ENCODE measurements around the gene NDC1.
"Not testable (repeated sequence)": the region's sequence is repeated elsewhere in the genome, so short reads cannot be mapped to it uniquely, and the experiment has no call there.

NDC1 gene, protein sequence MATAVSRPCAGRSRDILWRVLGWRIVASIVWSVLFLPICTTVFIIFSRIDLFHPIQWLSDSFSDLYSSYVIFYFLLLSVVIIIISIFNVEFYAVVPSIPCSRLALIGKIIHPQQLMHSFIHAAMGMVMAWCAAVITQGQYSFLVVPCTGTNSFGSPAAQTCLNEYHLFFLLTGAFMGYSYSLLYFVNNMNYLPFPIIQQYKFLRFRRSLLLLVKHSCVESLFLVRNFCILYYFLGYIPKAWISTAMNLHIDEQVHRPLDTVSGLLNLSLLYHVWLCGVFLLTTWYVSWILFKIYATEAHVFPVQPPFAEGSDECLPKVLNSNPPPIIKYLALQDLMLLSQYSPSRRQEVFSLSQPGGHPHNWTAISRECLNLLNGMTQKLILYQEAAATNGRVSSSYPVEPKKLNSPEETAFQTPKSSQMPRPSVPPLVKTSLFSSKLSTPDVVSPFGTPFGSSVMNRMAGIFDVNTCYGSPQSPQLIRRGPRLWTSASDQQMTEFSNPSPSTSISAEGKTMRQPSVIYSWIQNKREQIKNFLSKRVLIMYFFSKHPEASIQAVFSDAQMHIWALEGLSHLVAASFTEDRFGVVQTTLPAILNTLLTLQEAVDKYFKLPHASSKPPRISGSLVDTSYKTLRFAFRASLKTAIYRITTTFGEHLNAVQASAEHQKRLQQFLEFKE

DNA sequence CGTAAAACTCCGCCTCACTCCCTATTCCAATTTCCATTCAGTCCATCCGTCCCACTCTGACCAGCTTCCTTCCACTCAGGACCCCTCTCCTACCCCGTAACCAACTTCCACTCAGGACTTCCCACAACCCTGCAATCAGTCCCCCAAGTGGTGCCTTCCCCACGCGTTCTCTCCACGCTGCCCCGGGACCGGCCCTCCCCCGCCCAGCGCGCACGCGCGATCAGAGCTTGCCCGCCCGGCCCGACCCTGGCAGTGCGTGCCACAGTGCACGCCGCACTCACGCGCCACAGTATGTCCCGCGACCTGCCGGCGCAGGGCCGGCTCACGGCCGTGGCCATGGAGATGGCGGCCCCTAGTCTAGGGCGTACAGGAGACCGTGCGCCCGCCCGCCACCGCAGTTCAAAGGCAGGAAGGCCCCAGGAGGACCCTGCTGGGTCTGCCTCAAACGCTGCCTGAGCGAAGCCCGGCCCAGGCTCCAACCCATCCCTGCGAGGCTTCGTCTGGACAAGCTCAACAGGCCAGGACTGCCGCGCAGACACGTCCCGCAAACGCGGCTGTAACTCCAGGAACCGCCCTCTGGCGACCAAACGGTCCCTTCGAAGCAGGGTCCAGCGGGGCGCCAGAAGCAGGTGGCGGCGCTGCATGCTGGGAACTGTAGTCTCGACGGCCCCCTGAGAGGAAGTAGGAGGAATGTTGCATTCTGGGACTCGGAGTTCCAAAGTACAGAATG, at the start of gene NDC1:
Gene NDC1, minus strand, starts transcription at position 373 of the 730 bp plus-strand sequence. Its CDS starts 35 bp downstream, at position 338.
- DNase-seq (ENCODE audit: low read depth in 1 of 2, low spot score in 1 of 2), result peak; percentile 74 to 78

DNA sequence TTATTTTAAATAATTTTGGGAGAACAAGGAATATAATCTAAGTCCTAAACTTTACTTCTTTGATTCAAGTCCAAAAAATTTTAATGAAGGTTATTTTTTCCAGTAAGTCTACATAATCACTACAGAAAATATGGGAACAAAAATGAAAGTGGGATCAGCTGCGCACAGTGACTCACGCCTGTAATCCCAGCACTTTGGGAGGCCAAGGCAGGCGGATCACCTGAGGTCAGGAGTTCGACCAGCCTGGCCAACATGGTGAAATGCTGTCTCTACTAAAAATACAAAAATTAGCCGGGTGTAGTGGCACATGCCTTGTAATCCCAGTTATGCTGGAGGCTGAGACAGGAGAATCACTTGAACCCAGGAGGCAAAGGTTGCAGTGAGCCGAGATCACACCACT, 45.5 kb upstream of the NDC1 start:
- DNase-seq (ENCODE audit: low read depth in 1 of 2, low spot score in 1 of 2), result not testable (repeated sequence)

DNA sequence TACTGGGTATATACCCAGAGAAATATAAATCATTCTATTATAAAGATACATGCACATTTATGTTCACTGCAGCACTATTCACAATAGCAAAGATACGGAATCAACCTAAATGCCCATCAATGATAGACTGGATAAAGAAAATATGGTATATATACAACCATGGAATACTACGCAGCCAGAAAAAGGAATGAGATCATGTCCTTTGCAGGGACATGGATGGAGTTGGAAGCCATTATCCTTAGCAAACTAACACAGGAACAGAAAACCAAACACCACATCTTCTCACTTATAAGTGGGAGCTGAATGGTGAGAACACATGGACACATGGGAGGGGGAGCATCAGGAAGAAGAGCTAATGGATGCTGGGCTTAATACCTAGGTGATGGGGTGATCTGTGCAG, 43.8 kb upstream of the NDC1 start:
- DNase-seq (ENCODE audit: low read depth in 1 of 2, low spot score in 1 of 2), result not testable (repeated sequence)

DNA sequence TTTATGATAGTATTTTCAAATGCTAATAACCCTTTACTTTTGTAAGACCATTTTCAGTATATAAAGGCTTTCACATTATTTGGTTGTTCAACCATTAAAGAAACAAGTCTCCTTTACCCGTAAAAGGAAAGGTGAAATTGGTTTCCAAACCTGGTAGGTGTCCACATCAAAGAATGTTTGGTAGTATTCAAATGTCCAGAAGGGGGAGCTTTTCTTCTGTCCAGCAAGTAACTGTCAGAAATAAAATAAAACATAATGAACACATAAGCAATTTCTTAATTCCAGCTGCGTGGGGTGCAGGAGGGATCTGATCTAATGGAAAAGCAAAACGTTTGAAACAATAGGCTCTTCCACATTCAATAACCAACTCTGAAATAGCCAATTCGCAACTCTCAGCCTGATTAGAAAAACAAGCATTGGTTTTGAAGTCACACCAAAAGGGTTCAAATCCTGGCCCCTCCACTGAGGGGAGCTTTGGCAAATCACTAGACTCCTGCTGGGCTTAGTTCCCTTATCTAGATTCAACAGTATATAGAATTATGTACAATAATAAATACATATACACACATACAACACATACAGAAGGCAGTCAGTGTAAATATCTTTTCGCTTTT, 40.5 kb upstream of the NDC1 start:
- DNase-seq (ENCODE audit: low read depth in 1 of 2, low spot score in 1 of 2), result no peak

DNA sequence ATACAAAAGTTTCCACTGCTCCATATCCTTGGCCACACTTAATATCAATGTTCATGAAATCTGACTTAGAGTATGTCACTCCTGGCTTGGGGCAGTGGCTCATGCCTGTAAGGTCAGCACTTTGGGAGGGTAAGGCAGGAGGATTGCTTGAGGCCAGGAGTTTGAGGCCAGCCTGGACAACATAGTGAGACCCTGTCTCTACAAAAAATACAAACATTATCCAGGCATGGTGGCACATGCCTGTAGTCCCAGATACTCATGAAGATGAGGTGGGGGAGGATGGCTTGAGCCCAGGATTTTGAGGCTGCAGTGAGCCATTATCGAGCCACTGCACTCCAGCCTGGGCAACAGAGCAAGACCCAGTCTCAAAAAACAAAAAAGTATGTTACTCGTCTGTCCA, 37.1 kb upstream of the NDC1 start:
- DNase-seq (ENCODE audit: low read depth in 1 of 2, low spot score in 1 of 2), result not testable (repeated sequence)

DNA sequence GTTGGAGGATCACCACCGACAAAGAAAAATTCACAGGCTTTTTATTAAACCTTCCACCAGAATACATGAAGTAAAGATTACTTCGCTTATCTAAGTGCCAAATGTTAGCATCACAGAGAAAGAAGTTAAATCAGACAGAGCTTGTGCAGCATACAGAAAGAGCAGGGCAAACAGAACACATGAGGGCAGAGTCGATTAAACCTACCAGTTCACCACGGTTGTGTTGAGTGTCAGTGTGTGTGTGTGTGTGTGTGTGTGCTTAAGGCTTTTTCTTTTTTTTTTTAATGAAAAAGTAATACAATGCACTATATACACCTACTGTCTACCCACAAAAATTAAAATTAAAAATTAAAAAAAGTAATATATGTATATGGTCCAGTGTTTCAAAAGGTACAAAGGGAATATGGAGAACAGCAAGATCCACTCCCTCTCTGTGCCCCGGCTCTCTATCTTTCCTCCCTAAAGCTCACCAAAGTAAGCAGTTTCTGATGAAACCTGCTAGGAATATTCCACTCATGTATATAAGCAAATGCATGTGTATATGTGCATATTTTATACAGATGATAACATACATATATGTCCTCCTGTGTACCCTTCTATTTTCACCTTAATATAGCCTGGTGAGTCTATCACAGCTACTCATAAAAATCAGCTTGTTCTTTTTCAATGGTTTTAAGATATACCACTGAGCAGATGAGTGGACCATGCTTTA, 33.8 kb upstream of the NDC1 start:
- DNase-seq (ENCODE audit: low read depth in 1 of 2, low spot score in 1 of 2), result no peak

DNA sequence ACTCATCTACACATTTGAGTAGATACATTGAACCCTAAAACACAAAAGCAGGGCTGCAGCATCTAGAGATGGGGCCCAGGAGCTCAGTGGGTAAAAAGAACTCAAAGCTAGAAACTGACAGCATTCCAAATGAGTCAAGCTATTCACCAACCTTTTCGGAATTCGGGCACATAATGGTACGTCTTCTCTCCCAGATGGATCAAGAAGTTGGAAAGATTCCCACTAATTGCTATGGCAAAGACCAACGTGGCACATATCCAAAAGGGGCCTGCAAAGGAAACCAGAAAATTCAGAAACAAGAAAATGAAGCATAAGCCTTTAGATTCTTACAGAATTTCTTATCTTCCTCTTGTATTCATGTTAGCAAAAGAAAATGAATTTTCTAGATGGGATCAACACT, 33.1 kb upstream of the NDC1 start:
- DNase-seq (ENCODE audit: low read depth in 1 of 2, low spot score in 1 of 2), result no peak

DNA sequence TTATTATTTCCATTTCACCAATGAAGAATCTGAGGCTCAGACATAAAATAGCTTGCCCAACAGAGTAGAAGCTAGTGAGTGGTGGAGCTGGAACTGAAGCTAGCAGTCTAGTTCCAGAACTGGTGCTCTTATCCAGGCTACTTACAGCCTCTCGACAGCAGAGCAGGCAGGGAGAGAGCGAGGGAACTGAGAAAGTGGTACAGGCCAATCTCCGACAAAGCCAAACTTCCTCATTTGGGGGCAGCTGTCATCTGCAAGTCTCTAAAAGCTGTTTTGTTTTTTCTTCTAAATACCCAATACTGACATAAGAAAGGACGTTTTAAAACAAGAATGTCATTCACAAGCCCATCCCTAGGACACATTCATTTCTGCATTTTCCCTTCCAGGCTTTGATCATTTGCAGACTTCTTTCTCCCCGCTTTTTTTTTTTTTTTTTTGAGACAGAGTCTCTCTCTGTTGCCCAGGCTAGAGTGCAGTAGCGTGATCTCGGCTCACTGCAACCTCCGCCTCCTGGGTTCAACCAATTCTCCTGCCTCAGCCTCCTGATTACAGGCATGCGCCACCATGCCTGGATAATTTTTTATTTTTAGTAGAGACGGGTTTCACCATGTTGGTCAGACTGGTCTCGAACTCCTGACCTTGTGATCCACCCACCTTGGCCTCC, 31.5 kb upstream of the NDC1 start:
- DNase-seq (ENCODE audit: low read depth in 1 of 2, low spot score in 1 of 2), result no peak

DNA sequence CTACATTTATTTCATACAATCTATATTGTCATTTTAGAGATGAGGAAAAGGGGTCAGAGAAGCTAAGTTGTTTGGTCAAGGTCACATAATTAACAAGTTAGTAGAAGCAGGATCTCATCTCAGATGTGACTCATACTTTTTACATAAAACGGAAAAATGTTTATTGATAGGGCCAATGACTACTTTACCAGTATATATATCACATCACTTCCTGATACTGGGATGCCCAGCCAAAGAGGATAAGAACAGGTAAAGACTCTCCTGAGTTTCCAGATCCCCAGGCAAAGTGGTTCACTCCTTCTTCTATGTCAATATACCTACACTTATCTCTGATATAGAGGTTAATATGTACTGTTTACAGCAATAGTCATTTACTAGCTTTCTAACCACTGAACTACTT, 30.5 kb upstream of the NDC1 start:
- DNase-seq (ENCODE audit: low read depth in 1 of 2, low spot score in 1 of 2), result no peak

DNA sequence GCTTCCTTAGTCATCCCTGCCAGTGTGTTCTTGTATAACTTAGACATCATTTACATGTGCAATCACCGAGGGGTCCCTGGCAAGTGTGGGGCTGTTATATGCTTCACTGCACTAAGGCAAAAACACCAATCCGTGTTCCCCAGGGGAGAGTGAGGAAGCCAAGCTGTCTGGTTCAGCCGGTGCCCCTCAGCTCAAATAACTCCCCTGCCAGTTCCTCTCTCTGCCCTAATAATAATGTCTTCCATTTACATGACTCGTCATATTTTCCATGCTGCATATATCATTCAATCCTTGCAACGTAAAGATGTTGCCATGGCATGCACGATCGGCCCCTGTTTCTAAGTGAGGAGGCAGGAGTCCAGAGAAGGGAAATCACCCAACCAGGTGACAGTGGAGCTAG, 24.4 kb upstream of the NDC1 start:
- DNase-seq (ENCODE audit: low read depth in 1 of 2, low spot score in 1 of 2), result no peak

DNA sequence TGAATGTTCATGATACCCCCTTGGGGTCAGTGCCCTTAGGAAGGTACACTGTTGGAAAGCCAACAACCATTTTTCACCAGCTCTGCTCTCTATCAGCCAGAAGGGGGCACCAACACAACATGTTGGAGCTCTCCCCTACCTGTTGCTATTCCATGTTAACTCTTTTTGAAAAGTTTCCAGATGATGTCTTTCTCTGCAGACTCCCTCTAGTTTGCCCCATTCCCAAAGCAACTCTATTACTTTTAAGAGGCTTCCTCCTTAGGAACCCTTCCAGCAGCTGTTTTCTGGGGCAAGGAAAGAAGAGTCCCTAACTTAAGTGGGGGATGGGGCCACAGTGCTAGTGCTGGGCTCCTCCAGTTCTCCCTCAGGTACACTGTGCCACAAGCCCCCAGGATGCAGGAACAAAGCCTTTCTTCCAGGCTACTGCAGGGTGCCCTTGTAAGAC, 22.9 kb upstream of the NDC1 start:
- DNase-seq (ENCODE audit: low read depth in 1 of 2, low spot score in 1 of 2), result peak in 1 of 2 donors; percentile 9

DNA sequence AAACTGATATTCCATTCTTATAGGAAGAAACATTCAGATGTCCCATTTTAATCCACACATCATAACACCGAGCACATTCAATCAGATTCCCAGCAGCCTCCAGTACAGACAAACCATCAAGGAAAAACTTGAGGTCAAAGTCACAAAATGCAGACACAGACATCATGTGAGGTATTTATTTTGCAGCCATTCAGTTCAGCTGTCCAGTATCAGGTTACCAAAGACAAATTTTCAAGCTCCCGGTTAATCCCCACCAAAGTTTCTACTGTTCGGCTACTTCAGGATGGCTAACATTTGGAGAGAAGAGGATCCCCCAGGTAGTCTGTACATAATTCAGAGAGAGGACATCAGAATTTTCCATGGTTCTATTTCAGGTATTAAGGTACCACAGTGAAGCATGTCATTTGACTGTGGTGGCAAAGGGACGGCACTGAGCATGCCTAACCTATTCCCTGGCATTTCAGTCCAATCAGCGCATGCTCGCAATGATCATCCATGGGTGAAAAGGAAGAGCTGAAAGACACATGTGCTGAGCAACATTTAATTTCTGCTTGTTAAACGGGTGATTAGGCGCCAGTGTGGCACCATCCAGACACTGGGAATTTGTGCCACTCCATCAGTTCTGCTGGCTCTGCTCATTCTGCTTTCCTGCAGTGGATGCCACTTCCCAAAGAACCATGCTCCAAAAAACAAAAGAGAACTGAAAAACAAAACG, 13.6 kb upstream of the NDC1 start:
- no peak for DNase-seq (ENCODE audit: low read depth in 1 of 2, low spot score in 1 of 2)

DNA sequence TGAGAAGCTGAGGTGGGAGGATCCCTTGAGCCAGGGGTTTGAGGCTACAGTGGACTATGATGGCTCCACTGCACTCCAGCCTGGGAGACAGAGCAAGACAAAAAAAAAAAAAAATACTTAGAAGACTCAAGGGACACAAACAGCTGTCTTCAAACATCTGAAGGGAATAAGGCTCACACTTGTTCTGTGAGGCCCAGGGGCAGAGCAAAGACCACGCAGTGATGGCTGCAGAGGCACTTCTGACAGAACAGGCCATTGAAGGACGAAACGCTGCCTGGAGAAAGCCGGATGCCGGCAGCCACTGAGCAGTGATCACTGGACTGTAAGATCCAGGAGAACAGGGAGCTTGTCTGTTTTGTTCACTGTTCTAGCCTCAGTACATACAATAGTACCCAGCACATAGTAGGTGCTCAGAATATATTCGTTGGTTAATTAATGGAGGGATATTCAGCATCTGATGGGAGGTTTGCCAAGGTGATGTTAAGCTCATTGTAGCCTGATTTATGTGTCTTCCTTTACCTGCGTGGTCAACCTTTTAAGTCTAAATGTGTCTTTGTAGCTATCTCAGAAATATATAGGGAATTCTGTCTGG, 12.1 kb upstream of the NDC1 start:
- no peak for DNase-seq (ENCODE audit: low read depth in 1 of 2, low spot score in 1 of 2)

DNA sequence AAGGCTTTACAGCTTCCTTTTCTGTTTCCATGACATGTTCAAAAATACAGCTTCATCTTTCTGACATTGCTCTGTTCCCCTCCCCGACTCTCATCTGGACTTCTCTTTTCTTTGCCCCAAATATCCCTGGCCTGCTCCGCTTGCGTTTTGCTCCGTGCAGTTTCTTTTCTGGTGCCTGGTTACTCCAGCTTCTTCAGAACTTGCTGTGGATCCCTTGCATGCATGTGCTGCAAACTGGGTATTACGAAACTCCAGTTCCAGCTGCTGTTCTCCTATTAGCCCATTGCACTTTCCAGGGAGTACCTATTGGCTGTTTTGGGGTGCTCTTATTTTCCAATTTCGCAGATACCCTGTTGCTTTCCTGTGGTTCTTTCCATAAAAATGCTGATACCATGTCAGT, 9.9 kb upstream of the NDC1 start:
- no peak for DNase-seq (ENCODE audit: low read depth in 1 of 2, low spot score in 1 of 2)

DNA sequence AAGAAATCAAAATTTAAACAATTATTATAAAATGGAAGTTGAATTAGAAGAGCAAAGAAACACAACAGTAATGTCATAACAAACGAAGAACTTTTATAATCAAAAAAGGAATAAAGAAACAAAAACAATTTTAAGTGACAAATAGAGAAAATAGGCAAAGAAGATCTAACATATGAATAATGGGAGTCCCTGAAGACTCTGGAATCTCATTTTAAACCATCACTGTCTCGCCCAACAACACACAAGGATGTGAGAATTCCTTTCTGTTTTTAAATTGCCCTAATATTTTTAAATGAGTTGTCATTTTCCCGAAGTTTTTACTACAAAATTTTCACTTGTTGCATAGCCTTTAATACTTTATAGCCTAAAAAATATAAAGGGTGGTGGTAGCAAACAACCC, 4.3 kb upstream of the NDC1 start:
- DNase-seq (ENCODE audit: low read depth in 1 of 2, low spot score in 1 of 2), result no peak

DNA sequence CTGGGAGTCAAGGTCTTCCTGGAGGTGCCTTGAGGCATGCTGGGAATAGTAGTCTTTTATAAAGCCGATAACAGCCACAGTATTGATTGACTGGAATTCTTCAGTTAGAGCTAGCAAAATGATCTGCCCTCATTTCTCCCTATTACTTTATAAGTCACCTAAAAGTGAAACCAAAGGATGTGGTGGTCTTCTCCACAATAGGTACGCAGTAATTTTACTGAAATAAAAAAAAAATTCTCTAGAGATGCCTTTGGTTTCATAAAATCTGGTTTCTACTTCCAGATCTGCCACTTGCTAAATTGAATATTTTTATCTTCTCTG, 518 bp upstream of the NDC1 start:
- DNase-seq (ENCODE audit: low read depth in 1 of 2, low spot score in 1 of 2), result no peak

DNA sequence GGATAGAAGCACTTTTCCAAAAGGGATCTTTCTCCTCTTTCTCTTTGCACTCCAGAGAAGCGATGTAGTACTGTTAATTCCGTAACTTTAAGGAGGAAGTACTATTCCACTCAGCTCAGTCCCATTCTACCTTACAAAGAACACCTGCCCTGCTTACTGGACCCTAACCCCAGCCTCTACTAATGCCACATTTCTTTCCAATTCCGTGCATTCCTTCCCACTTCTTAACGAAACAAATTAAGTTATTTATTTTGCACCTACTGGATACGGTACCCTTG, 511 bp downstream of the NDC1 start:
- no peak for DNase-seq (ENCODE audit: low read depth in 1 of 2, low spot score in 1 of 2)

DNA sequence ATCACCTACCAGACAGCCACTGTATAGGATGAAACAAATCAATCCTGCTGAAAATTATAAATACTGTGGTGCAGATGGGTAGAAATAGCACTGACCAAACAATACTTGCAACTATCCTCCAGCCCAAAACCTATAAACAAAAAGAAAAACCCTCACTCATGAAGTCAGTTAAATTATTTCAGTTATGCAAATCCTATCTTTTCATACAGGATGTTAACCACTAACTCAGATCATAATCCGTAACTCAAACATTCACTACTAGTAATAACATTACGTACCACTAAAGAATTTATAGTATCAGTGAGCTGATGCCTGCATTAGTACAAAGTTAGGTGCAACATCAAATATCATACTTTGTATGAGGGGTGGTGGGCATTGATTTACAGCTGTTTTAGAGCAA, 2.6 kb downstream of the NDC1 start:
- DNase-seq (ENCODE audit: low read depth in 1 of 2, low spot score in 1 of 2), result no peak

DNA sequence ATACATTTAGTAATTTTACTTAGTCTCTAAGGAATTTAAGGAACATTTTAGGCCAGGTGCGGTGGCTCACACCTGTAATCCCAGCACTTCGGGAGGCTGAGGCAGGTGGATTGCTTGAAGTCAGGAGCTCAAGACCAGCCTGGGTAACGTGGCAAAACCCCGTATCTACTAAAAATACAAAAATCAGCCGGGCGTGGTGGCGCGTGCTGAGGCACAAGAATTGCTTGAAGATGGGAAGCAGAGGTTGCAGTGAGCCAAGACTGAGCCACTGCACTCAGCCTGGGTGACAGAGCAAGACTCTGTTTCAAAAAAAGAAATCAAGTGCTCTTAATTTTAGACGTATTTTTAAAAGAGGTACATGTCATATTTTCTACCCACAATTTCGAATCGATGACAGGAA, 3.3 kb downstream of the NDC1 start:
- DNase-seq (ENCODE audit: low read depth in 1 of 2, low spot score in 1 of 2), result no peak

DNA sequence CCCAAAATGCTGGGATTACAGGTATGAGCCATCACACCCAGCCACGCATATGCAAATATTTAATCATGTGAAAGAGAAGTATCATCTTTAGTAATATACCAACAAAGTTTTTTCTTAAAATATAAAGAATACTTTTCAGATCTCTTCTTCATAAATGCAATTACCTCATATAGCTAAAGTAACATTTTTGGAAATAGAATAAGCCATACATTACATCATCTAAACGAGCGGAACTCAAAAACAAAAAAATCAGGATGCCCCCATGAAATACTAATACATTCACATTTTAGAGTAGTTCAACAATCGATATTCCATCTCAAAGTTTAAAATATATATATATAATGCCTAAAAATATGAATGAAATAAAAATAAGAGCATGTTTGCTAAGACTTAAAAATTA, 4.7 kb downstream of the NDC1 start:
- no peak for DNase-seq (ENCODE audit: low read depth in 1 of 2, low spot score in 1 of 2)
